ENCODE data around the gene SERPIND1.

DNA sequence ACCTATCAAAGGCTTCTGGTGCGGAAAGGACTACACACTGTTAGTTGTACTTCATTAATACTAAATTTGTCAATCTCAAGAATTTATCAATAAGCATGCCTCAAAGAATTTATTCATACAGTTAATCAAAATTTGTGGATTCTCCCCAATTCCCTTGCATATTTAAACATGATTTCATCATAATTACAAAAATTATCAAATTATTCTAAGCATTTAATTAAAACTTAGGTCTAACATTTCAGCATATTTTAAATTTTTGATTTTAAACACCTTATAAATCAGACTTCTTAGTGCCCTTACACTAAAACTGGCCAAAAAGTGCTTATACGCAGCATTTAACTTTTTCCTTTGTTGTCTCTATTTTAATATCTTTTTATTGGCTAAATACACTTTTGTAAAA, 13.8 kb upstream of the SERPIND1 start:
- TF ChIP-seq POLR2A (IDR thresholded peaks at IDR 0.05) = no peak
- TF ChIP-seq, protein P1, sequence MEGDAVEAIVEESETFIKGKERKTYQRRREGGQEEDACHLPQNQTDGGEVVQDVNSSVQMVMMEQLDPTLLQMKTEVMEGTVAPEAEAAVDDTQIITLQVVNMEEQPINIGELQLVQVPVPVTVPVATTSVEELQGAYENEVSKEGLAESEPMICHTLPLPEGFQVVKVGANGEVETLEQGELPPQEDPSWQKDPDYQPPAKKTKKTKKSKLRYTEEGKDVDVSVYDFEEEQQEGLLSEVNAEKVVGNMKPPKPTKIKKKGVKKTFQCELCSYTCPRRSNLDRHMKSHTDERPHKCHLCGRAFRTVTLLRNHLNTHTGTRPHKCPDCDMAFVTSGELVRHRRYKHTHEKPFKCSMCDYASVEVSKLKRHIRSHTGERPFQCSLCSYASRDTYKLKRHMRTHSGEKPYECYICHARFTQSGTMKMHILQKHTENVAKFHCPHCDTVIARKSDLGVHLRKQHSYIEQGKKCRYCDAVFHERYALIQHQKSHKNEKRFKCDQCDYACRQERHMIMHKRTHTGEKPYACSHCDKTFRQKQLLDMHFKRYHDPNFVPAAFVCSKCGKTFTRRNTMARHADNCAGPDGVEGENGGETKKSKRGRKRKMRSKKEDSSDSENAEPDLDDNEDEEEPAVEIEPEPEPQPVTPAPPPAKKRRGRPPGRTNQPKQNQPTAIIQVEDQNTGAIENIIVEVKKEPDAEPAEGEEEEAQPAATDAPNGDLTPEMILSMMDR (IDR thresholded peaks at IDR 0.05) = no peak

Data from Peyer's patch (tissue), 4 donors.